ENCODE measurements around the gene TNS1. TPM values are rescaled to one million over a fixed set of nuclear protein-coding genes. Genes with fewer than 3 reads are reported as not detected.
A peak's percentile ranks its signal among the peaks of the same experiment; 100 is the strongest.

The TNS1 gene
- total and polyA plus RNA-seq, 2 donors: 8.3 to 21.3 TPM

DNA sequence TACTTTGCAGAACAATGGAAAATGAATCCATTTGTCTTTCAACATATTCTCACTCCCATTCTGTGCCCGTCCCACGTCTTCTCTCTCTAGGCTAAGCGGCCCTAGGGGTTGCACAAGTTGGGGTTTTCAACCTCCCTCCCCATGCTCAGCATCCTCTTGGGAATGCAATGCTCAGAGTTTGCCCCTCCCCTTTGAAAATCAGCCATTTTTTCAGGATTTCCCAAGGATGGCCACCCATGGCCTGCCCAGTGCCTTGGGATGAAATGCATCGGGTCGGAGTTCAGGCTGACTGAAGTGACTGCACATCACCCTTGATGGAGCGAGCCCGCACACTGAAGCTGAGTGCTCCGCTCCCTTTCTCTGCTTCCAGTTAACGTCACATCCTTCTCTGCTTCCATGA lies 87.9 kb downstream of the TNS1 start:
- no peak for DNase-seq (ENCODE audit: low read depth in 6 of 9, low spot score in 9 of 9)
- no peak overlapping the region for H3K27ac ChIP-seq (ENCODE audit: low read depth in 1 of 2, low read length in 1 of 2)
- H3K9me3 ChIP-seq (ENCODE audit: control insufficient read depth in 2 of 2, insufficient read depth in 1 of 2, low read length in 1 of 2): no peaks in the 10 kb centered on the region
- H3K27me3 ChIP-seq (ENCODE audit: control insufficient read depth in 2 of 2, insufficient read depth in 1 of 2, low read length in 1 of 2): peaks cover 0 to 4% of the 10 kb centered on the region in 2 donors
- no peak overlapping the region for H3K4me3 ChIP-seq (ENCODE audit: low read length in 2 of 2)
- peaks cover 0 to 11% of the 10 kb centered on the region in 2 donors for H3K4me1 ChIP-seq (ENCODE audit: control insufficient read depth in 2 of 2, insufficient read depth in 2 of 2, low read length in 2 of 2)
- WGBS: 98% methylated on average over 9 of the region's 9 CpGs
- H3K36me3 ChIP-seq (ENCODE audit: control insufficient read depth in 2 of 2, insufficient read depth in 2 of 2, low read length in 1 of 2): no peaks in the 10 kb centered on the region

DNA sequence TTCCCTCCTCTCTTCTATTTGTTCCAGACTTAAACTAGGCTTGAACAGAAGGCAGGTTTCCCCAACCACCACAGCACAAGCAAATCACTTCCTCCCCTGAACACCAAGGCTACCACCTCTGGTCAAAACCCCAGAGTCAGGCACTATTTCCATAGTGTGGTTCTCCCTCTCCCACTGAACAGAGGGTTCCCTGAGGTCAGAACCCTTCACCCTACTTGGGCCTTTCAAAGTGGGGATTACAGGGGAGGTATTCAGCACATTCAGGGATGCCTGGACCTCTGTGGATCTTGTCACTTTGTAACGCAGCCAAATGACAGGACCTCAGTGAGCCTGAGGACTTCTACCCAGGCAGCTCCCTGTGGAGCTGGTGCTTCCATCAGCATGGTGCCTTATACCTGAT lies 88.7 kb downstream of the TNS1 start:
- Histone ChIP-seq H3K36me3 (ENCODE audit: control insufficient read depth in 2 of 2, insufficient read depth in 2 of 2, low read length in 1 of 2) (no peaks in the 10 kb centered on the region), H3K27ac (ENCODE audit: low read depth in 1 of 2, low read length in 1 of 2) (peak overlapping the region in 1 of 2 donors; percentile 36), H3K27me3 (ENCODE audit: control insufficient read depth in 2 of 2, insufficient read depth in 1 of 2, low read length in 1 of 2) (peaks cover 0 to 4% of the 10 kb centered on the region in 2 donors), H3K4me3 (ENCODE audit: low read length in 2 of 2) (no peak overlapping the region), H3K9me3 (ENCODE audit: control insufficient read depth in 2 of 2, insufficient read depth in 1 of 2, low read length in 1 of 2) (no peaks in the 10 kb centered on the region), H3K4me1 (ENCODE audit: control insufficient read depth in 2 of 2, insufficient read depth in 2 of 2, low read length in 2 of 2) (peaks cover 0 to 11% of the 10 kb centered on the region in 2 donors)
- no peak for DNase-seq (ENCODE audit: low read depth in 6 of 9, low spot score in 9 of 9)
- WGBS: 100% methylated on average over 1 of the region's 1 CpG

DNA sequence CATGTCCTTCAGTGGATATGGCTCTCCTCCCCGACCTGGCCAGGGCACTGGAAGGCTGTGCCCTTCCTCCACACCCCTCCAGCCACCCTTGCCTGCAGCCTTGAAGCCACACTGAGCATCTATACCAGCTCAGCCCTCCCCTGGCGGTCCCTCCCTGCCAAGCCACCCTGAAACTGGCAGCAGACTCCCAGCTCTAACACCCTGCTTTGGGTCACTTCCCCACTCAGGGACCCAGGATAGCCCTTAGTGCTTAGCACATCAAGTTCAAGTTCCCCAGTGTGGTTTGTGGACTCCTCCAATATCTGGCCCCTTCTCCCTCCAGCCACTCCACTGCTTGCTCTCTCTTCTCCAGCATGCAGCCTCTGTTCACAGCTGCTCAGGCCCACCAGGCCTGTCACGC lies 89.4 kb downstream of the TNS1 start:
- 92% methylated on average over 3 of the region's 3 CpGs for WGBS
- no peak overlapping the region for H3K4me3 ChIP-seq (ENCODE audit: low read length in 2 of 2)
- no peaks in the 10 kb centered on the region for H3K9me3 ChIP-seq (ENCODE audit: control insufficient read depth in 2 of 2, insufficient read depth in 1 of 2, low read length in 1 of 2)
- peaks cover 0 to 11% of the 10 kb centered on the region in 2 donors for H3K4me1 ChIP-seq (ENCODE audit: control insufficient read depth in 2 of 2, insufficient read depth in 2 of 2, low read length in 2 of 2)
- H3K36me3 ChIP-seq (ENCODE audit: control insufficient read depth in 2 of 2, insufficient read depth in 2 of 2, low read length in 1 of 2): no peaks in the 10 kb centered on the region
- DNase-seq (ENCODE audit: low read depth in 6 of 9, low spot score in 9 of 9): no peak
- H3K27ac ChIP-seq (ENCODE audit: low read depth in 1 of 2, low read length in 1 of 2): no peak overlapping the region
- peaks cover 0 to 4% of the 10 kb centered on the region in 2 donors for H3K27me3 ChIP-seq (ENCODE audit: control insufficient read depth in 2 of 2, insufficient read depth in 1 of 2, low read length in 1 of 2)

DNA sequence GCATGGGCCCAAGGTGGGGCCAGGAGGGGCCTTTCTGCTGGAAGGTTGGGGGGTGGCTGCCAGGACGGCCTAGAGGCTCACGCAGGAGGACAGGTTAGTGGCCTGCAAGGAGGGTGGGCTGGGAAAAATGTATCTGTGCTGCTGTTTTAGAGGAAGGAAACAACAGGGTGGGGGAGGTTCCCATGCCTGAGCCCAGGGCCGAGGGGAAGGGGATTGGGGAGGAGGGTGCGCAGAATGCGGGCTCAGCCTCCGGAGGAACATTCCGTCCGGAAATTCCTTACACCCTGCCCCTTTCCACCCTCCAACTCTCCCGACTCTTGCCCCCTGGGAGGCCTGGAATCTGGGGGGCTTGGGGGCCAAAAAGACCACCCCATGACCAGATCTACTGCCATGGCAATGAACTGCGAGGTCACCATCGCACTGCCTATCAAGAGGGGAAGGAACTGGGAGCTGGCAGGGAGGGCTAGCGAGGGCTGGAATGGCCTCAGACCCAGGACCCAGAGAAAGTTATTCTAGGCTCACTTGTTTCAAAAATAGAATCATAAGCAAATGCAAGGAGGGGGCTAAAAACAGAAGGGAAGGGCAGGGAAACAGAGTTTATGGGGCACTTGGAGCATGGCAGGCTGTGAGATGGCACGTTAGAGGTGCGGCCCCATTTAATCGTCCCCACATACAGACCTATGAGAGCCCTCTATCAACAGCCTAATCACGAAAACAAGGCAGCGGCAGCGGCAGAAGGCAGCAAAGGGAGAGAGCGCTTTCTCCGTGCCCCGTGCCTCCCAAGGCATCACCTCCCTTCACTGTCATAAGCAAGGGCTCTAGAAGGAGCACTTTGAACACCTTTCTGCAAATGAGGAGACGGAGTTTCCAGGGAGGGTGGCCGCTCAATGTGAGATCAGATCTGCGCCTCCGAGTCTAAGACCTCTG lies 90.4 kb downstream of the TNS1 start:
- peak overlapping the region in 1 of 2 donors; percentile 25 for H3K27ac ChIP-seq (ENCODE audit: low read depth in 1 of 2, low read length in 1 of 2)
- H3K9me3 ChIP-seq (ENCODE audit: control insufficient read depth in 2 of 2, insufficient read depth in 1 of 2, low read length in 1 of 2): no peaks in the 10 kb centered on the region
- no peak overlapping the region for H3K4me3 ChIP-seq (ENCODE audit: low read length in 2 of 2)
- no peaks in the 10 kb centered on the region for H3K36me3 ChIP-seq (ENCODE audit: control insufficient read depth in 2 of 2, insufficient read depth in 2 of 2, low read length in 1 of 2)
- H3K4me1 ChIP-seq (ENCODE audit: control insufficient read depth in 2 of 2, insufficient read depth in 2 of 2, low read length in 2 of 2): peaks cover 0 to 8% of the 10 kb centered on the region in 2 donors
- 90% methylated on average over 25 of the region's 25 CpGs for WGBS
- peaks cover 0 to 4% of the 10 kb centered on the region in 2 donors for H3K27me3 ChIP-seq (ENCODE audit: control insufficient read depth in 2 of 2, insufficient read depth in 1 of 2, low read length in 1 of 2)
- DNase-seq (ENCODE audit: low read depth in 6 of 9, low spot score in 9 of 9): no peak

DNA sequence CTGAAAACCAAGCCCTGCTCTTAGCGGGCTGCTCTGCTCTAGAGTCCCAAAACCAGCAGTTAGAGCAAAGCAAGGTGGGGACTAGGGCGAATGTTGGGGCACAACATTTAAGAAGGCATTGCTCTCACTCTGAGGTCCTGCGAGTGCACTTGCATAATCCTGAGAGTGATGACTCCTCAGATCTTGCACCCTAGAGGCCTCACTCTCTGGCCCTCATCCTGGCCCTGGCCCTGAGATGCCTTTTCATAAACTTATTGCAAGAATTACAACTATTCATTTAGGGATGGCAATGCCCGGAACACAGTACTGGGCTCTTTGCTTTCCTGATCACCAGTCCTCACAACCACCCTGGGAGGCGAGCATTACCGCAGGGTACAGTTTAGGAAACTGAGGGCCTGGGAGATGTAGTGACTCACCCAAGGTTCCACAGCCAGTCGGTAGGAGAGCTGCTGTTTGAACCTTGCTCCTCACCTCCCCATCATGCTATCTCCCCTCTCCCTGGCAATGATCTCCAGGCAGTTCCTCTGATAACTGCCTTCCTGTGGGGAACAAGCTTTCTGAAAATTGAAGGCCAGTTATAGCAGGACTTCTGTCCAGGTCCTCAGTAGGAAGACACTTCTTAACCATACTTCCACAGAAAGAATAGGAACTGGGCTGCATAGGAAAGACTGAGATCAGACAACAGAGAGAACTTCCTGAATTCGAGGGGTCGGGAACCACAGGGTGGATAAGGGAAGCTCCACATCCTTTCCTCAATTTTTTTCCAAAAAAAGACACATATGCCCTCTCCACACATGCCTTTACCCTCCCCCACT lies 91.3 kb downstream of the TNS1 start:
- H3K27ac ChIP-seq (ENCODE audit: low read depth in 1 of 2, low read length in 1 of 2): peak overlapping the region in 1 of 2 donors; percentile 25
- no peaks in the 10 kb centered on the region for H3K36me3 ChIP-seq (ENCODE audit: control insufficient read depth in 2 of 2, insufficient read depth in 2 of 2, low read length in 1 of 2)
- H3K27me3 ChIP-seq (ENCODE audit: control insufficient read depth in 2 of 2, insufficient read depth in 1 of 2, low read length in 1 of 2): peaks cover 0 to 4% of the 10 kb centered on the region in 2 donors
- 81% methylated on average over 9 of the region's 9 CpGs for WGBS
- H3K4me3 ChIP-seq (ENCODE audit: low read length in 2 of 2): no peak overlapping the region
- no peaks in the 10 kb centered on the region for H3K9me3 ChIP-seq (ENCODE audit: control insufficient read depth in 2 of 2, insufficient read depth in 1 of 2, low read length in 1 of 2)
- peaks cover 0 to 8% of the 10 kb centered on the region in 2 donors for H3K4me1 ChIP-seq (ENCODE audit: control insufficient read depth in 2 of 2, insufficient read depth in 2 of 2, low read length in 2 of 2)
- DNase-seq (ENCODE audit: low read depth in 6 of 9, low spot score in 9 of 9): no peak

DNA sequence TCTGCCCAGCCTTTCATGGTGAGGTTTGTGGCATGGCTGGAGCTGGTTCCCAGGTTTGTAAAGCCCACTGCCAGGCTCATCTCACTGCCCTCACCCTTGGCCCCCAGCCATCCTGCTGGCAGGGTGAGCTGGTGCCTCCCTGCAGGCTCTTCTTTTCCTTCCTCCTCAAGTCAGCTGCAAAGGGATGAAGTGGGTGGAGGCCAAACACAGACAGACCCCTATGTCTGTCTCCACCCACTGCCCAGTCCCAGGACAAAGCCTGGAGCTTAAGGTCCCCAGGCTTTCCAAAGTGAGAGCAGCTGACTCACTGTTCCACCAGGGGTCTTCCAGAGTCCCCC lies 92.0 kb downstream of the TNS1 start:
- Histone ChIP-seq H3K9me3 (ENCODE audit: control insufficient read depth in 2 of 2, insufficient read depth in 1 of 2, low read length in 1 of 2) (no peaks in the 10 kb centered on the region), H3K36me3 (ENCODE audit: control insufficient read depth in 2 of 2, insufficient read depth in 2 of 2, low read length in 1 of 2) (no peaks in the 10 kb centered on the region), H3K4me3 (ENCODE audit: low read length in 2 of 2) (no peak overlapping the region), H3K27me3 (ENCODE audit: control insufficient read depth in 2 of 2, insufficient read depth in 1 of 2, low read length in 1 of 2) (peaks cover 0 to 4% of the 10 kb centered on the region in 2 donors), H3K27ac (ENCODE audit: low read depth in 1 of 2, low read length in 1 of 2) (no peak overlapping the region), H3K4me1 (ENCODE audit: control insufficient read depth in 2 of 2, insufficient read depth in 2 of 2, low read length in 2 of 2) (peaks cover 0 to 10% of the 10 kb centered on the region in 2 donors)
- no peak for DNase-seq (ENCODE audit: low read depth in 6 of 9, low spot score in 9 of 9)

DNA sequence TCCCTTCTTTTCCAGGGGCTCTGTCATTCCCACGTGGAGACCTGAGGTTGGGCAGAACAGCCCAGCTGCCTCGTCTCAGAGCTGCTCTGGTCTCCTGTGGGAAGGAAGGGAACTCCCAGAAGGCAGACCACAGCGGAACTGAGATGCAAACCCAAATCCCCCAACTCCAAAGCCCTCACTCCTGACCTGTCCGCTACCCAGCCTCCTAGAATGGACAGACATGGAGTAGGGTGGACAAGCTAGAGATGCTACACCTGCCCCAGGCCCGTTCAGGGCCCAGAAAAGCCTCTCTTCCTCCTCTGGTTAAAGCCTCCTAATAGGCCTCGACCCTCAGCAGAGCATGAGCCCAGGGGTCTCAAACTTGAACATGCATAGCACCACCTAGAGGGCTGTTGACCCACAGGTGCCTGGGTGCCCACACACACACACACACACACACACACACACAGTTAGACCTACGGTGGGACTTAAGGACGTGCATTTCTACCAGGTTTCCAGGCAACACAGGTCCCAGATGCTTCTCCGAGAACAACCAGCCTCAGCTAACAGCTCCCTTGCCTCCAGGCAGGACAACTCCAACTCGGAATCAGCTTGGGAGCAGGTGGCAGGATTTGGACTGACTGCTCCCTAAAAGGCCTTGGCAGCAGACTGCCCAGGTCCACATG lies 93.5 kb downstream of the TNS1 start:
- WGBS: 93% methylated on average over 10 of the region's 10 CpGs
- peaks cover 0 to 23% of the 10 kb centered on the region in 2 donors for H3K4me1 ChIP-seq (ENCODE audit: control insufficient read depth in 2 of 2, insufficient read depth in 2 of 2, low read length in 2 of 2)
- peaks cover 0 to 8% of the 10 kb centered on the region in 2 donors for H3K27me3 ChIP-seq (ENCODE audit: control insufficient read depth in 2 of 2, insufficient read depth in 1 of 2, low read length in 1 of 2)
- H3K9me3 ChIP-seq (ENCODE audit: control insufficient read depth in 2 of 2, insufficient read depth in 1 of 2, low read length in 1 of 2): no peaks in the 10 kb centered on the region
- DNase-seq (ENCODE audit: low read depth in 6 of 9, low spot score in 9 of 9): no peak
- H3K27ac ChIP-seq (ENCODE audit: low read depth in 1 of 2, low read length in 1 of 2): no peak overlapping the region
- H3K36me3 ChIP-seq (ENCODE audit: control insufficient read depth in 2 of 2, insufficient read depth in 2 of 2, low read length in 1 of 2): no peaks in the 10 kb centered on the region
- H3K4me3 ChIP-seq (ENCODE audit: low read length in 2 of 2): no peak overlapping the region

DNA sequence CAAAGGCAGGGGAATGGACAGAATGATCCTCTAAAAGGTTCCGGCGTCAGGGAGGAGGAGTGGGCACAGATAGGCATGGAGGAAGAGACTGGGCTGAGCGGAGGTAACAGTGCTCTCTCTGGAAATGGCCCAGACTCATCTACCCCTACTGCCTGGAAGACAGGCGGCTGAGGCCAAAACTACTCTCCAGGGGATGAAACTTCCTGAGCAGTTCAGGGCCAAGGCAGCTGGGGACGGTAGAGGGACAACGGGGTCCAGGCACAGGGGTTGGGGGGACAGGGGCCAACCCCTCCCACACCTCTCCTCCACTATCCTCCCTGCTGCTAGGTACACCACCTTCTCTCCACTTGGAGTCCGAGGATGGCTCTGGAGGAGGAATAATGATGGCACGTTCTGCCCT lies 94.3 kb downstream of the TNS1 start:
- peaks cover 0 to 8% of the 10 kb centered on the region in 2 donors for H3K27me3 ChIP-seq (ENCODE audit: control insufficient read depth in 2 of 2, insufficient read depth in 1 of 2, low read length in 1 of 2)
- no peak for DNase-seq (ENCODE audit: low read depth in 6 of 9, low spot score in 9 of 9)
- WGBS: 90% methylated on average over 8 of the region's 8 CpGs

More for the DNA sequence above, 94.3 kb downstream of the TNS1 start:
- no peak overlapping the region for H3K4me3 ChIP-seq (ENCODE audit: low read length in 2 of 2)
- no peaks in the 10 kb centered on the region for H3K9me3 ChIP-seq (ENCODE audit: control insufficient read depth in 2 of 2, insufficient read depth in 1 of 2, low read length in 1 of 2)
- peaks cover 0 to 30% of the 10 kb centered on the region in 2 donors for H3K4me1 ChIP-seq (ENCODE audit: control insufficient read depth in 2 of 2, insufficient read depth in 2 of 2, low read length in 2 of 2)
- no peak overlapping the region for H3K27ac ChIP-seq (ENCODE audit: low read depth in 1 of 2, low read length in 1 of 2)
- no peaks in the 10 kb centered on the region for H3K36me3 ChIP-seq (ENCODE audit: control insufficient read depth in 2 of 2, insufficient read depth in 2 of 2, low read length in 1 of 2)

All from thymus (tissue), 11 donors.